GM19043 (cell line): ENCODE results near the gene C11orf21.

Experiments used
- ATAC-seq: cut with Tn5 transposase; IDR thresholded peaks from one replicate; pipeline ENCODE4 v1.9.1; 2021; ENCODE audit warnings: low read depth; ENCODE audit not compliant: unreplicated experiment

C11orf21 gene

DNA sequence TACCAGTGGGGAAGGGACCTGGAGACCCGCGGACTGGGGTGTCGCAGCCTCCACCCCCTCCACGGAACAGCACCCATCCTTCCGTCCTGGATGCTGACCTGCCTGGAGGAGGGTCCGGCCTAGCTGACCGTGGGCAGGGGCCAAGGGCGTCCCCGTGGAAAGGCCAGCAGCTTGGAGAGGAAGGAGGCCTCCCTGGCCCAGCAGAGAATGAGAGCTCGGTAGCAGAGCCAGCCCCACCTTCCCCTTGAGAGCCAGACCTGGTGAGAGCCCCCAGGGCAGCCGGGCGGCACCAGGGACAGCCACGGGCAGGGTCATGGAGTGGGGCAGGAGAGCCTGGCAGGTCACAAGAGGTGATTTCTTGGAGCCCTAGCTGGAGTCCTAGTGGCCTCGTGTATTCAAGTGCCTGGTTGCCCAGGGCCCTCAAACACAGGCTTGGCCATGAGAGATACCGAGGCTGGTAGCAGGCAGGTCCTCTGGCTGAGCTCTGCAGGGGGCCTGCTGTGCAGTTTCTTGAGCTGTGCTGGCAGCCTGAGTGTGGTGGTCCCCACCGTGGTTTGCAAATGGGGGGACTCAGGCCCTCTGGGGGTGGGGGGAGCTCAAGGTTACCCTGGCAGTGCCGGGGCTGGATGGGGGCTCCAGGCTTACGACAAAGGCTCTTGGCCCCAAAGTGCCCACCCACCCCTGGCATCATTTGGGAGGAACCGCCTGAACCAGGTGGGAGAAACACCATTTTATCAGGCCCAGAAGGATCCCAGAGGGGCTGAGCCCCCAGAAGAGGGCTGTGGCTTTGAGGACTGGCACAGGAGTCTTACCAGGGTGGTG, 7.7 kb upstream of the C11orf21 start:
- ATAC-seq = no peak

DNA sequence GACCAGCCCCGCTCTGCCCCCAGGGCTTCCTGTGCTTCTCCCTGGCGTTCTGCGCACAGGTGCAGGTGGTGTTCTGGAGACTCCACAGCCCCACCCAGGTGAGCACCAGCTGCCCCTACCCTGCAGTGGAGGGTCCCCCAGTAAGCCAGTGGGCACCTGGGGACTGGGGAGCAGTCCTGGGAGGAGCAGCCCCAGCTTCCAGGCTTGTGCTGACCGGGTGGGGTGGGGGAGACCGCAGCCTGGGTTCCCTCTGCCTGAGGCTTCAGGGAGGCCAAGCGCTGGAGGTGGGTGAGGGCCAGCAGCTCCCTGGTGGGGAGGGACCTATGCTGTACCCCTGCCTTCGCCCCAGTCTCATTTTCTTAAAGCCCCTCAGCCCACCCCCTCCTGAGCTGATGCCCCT, 7.0 kb upstream of the C11orf21 start:
- ATAC-seq = no peak

DNA sequence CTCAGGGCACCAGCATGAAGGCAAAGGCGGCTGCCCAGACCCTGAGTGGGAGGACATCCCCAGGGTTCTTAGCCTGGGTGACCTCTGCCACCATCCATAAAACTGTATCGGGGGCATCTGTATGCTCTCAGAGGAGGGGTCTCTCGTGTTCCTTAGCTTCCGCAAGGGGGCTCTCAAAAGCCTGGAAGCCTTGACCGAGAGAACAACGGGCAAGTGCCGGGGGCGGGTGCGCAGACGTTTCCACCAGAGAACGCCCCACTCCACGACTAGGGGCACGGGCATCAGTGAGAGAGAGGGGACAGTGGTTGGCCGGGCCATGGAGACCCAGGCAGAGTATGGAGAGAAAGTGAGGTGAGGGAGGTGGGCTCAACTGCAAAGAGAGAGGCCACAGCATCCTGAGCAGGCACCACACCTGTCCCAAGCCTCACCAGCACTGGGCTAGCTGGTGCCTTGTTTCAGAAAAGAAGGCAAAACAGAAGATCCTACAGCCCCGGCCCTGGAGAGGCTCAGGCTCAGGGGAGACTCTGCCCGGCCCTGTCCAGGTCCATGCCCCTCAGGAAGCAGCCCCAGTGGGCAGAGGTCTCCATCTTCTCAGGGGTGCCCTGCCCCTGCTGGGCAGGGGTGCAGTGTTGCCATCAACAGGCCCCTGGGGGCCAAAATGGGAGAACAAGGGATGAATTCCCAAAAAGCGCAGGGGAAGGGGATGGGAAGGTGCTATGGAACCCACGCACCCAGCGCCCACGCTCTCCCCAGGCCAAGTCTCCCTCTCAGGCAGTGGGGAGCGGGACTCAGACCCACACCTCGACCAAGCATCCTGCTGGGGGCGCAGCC, 6.0 kb upstream of the C11orf21 start:
- no peak for ATAC-seq

DNA sequence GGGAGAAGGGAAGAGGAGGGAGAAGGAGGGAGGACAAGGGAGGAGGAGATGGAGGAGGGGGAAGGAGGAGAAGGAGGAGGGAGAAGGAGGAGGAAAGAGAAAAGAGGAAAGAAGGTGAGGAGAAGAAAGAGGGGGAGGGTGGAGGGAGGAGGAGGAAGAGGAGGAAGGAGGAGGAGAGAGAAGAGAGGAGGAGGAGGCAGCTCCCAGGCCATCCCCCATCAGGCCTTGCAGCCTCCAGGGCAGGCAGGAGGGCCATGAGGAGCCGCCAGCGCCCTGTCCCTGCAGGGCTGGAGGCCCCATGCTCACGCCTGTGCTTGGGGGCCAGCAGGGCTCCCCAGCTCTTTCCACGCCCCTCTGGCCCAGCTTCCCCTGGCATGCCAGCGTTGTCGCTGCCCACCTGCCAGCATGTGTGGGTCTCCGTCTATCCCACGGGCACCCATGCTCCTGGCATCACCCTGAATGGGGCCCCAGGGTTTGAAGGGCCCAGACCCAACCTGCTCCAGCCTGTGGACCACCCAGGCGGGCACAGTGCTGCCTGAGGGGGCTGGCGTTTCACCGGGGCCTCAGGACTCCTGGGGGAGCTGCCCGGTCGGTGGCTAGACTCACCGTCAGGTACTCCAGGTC, 5.3 kb upstream of the C11orf21 start:
- ATAC-seq = no peak

DNA sequence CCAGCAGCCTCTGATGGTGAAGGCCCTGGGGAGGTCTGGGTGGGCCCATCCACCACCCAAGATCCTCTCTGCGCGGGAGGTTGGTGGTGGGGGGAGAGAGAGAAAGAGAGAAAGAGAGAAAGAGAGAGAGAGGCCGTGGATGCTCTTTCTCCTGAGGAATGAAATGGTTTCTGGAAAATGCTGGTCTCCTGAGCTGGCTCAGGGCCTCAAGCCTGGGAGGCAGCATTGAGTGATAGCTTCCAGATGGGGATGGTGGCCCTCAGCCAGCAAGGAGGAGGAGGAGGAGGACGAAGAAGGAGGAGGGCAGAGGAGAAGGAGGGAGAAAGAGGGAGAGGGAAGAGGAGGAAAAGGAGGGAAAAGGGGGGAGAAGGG, 4.7 kb upstream of the C11orf21 start:
- no peak for ATAC-seq

DNA sequence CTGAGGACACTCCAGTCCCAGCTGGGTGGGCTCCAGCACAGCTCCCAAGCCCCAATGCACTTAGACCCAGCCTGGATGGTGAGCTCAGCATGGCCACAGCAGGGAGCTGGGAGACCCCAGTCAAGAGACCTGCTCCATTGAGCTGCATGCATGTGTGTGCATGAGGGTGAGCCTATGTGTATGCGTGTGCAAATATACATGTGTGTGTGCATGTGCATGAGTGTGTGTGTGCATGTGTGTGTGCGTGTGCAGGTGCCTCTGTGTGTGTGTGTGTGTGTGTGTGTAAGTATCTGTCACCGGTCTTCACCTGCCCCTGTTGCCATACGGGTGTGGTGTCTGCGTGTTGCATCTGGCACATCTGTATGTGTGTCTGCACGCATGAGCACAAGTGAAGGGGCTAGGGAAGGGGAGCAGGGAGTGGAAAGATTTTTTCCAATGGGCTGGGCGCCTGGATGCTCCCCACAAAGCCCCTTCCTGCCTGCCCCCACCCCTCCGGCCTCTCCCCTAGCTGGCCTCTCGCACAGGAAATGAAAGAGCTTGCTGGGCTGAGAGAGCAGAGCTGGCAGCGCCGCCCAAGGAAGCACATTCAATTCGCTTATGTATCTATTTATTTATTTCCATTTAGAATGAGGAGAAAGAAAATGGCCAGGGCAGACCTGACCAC, 4.2 kb upstream of the C11orf21 start:
- ATAC-seq = no peak

DNA sequence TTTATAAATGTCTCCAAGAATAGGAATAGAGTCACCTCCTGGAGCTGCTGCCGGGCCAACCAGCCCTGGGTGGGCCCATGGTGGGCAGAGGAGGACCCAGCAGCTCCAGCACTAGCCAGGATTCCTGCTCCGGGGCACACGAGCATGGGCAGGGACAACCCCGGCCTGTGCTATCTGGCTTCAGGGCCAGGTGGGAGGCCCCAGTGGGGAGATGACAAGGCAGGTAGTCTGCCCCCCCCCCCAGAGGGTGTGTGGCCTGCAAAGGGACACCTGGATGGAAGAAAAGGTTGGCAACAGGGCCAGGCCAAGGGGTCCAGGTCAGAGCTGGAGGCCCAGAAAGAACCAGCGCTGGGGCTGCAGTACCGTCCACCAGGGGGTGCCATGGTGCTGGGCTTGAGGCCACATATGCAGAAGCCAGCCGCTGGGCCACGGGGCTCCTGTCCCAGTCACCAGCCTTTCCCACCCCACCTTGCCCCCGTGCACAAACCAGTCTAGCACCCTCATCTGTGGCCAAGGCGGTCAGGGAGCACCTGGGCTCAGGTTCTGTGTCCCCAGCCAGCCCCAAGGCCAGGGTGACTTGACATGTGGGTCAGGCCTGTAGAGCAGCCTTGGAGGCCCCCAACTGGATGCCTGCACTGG, 3.5 kb upstream of the C11orf21 start:
- ATAC-seq = no peak

DNA sequence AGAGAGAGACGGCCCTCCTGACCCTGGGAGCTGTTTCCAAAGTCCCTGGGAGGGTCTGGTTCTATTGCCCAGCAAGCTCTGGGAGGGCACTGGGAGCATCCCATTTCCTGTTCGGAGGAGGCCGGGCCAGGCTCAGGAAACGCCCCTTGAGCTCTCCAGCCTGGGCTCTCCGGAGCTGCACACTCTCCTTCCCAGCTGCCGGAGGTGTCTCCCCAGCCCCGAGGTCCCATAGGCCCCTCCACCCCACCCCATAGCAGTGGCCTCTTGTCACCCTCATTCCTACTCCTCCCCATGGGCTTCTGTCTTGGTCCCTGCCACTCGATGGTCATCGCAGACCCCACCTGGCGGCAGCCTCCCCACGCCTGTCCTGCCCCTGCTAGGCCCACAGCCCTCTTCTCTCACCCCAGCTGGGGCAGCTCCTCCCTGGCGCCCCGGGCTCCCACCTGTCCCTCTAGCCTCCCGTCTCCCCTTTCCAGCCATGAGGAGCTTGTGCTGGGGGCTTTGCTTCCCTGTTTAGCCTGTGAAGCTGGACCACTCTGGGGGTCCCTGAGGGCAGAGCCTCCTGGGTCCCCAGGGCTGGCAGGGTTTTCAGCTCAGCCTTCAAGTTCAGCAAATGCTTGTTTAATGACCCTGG, 2.9 kb upstream of the C11orf21 start:
- no peak for ATAC-seq

DNA sequence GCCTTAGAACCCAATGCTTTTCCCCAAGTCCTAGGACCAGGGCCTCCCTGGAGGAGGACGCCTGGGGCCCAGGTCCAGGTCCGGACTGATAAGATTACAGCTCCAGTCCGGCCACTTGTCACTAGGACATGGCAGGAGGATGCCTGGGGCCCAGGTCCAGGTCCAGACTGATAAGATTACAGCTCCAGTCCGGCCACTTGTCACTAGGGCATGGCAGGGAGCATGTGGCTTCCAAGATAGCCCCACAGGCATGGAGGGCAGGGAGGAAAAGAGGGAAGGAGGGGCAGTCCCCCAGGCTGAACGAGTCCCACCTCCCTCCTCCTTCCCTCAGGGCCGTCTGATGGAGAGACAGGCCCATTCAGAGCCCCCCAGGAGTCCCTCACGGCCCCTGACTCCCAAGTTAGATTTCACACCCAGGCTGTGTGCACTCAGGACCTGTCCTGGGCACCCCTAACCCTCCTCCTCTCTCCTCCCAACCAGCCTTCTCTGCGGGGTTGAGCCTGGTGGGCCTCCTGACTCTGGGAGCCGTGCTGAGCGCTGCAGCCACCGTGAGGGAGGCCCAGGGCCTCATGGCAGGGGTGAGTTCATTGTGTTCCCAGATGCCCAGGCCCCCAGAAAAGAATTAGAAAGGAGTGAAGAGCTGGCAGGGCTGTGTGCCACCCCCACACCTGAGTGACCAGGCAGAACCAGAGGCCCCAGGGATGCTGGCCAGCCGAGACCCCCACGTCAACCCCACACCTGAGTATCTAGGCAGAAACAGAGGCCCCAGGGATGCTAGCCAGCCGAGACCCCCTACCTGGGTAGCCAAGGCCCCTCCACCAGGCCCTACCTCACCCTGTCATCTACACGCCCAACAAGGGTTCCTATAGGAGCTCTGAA, 2.1 kb upstream of the C11orf21 start:
- no peak for ATAC-seq

DNA sequence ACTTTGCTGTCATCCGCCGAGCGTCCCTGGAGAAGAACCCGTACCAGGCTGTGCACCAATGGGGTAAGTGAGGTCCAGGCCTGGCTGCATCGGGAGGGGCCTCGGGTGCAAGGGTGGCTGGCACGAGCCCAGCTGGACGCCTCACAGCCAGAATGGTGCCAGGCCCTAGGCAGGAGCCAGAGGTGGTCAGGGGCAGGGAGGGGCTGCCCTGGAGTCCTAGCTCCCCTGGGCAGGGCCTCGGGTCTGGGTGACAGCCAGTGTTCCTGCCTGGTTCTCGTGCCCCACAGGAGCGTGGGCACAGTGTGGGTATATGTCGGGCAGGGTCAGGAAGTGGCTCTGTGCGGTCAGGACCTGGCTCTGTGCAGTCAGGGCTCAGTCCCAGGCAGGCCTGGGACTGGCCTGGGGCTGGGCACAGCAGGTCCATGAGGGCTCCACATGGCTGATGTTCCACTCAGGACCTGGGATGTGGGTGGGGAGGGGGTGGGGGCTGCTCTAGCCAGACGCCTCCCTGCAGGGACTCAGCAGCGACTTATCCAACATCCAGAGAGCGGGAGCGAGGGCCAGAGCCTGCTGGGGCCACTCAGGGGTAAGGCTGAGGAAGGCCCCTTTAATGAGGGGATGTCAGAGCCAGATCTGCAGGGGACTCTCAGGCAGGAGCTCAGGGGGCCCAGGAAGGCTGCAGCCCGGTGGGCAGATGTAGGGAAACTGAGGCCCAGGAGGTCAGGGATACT, 1.3 kb upstream of the C11orf21 start:
- ATAC-seq = no peak

DNA sequence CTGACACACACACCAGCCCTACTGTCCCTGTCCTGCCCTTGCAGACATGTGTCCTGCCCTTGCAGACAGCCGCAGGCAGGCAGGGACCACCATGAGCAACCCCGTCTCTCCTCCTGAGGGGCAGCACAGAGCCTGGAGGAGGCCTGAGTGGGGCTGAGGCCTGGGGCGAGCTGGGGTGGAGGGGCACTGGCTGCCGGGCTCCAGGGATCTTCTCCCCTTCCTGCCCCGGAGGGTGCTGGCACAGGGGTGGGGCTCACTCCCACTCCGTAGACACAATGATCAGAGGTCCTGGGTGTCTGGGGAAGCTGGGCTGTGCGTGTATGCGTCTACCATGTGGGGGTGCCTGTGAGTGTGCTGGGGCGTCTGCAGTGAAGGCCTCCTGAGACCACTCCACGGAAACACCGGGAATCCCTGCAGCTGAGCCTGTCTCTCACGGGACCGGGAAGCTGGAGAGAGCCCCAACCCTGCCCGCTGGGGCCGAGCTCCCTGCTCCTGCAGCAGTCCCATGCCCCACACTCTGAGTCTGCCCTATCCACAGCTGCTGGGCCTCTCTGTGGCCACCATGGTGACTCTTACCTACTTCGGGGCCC, 683 bp upstream of the C11orf21 start:
- no peak for ATAC-seq

DNA sequence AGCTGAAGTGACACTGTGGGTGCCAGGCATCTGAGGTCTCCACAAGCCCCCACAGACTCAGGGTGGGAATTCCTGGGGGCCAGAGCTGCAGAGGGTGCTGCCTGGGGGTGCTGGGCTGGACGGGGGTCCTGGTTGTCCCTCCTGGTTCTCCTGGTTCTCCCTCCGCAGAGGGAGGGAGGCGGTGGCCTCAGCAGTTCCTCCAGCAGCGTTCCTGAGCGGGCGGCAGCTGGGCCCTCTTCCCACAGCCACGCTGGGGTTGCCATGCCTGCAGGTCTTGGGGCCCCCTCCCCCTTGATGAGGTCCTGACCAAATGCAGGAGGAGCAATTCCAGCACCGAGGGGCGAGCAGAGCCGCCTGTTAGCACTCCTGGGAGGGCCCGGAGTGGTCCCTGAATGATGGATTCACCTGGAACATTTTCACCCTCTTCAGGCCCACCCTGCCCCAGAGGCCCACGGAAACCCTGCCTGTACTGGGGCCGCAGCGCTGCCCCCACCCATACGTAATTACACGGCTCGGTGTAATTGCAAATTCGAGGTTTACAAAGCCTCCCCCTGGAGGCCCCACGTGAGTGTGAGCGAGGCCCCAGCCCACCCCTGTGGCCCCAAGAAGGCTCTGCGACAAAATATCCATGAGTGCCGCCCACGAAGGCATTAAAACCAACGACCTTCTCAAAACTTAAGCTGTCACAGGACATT, 635 bp downstream of the C11orf21 start:
- no peak for ATAC-seq

DNA sequence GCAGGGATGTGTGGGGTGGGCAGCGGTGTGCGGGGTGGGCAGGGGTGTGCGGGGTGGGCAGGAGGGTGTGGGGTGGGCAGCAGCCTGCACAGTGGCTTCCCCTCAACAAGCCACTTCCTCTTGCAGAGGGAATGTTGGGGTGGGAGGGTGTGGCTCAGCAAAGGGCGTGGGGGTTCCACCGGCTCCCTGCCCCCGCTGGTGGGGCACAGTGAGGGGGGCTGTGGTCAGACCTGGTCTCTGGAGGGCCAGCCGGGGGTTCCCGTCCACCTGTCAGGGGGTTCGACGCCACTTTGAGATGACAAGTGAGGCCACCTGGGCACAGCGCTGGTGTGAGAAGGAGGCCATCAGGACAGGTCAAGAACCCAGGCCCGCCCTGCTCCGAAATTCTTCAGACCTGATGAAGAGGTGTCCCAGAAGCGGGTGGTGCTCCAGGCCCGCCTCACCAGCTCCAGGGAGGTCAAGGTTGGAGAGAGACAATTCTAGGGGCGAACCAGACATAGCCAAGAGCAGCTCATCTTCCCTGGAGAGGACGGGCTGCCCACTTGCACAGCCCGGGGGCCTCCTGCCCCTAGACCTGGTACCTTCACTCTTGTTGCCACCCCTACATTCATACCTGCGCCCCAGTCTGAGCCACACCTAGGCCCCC, 1.3 kb downstream of the C11orf21 start:
- ATAC-seq = no peak

DNA sequence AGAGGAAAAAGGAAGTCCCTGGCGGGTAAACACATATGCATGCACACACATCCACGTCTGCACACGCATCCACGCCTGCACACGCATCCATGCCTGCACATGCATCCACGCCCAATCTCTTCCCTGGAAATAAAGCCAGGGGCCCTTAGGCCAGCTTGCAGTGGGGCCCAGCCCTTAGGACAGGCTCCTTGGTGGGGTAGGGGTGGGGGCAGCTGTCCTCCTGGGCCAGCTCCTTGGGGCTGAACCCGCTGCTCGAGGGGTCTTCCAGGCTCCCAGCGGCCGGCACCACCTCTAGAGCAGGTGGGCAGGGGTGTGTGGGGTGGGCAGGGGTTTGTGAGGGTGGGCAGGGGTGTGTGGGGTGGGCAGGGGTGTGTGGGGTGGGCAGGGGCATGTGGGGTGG, 1.9 kb downstream of the C11orf21 start:
- no peak for ATAC-seq

DNA sequence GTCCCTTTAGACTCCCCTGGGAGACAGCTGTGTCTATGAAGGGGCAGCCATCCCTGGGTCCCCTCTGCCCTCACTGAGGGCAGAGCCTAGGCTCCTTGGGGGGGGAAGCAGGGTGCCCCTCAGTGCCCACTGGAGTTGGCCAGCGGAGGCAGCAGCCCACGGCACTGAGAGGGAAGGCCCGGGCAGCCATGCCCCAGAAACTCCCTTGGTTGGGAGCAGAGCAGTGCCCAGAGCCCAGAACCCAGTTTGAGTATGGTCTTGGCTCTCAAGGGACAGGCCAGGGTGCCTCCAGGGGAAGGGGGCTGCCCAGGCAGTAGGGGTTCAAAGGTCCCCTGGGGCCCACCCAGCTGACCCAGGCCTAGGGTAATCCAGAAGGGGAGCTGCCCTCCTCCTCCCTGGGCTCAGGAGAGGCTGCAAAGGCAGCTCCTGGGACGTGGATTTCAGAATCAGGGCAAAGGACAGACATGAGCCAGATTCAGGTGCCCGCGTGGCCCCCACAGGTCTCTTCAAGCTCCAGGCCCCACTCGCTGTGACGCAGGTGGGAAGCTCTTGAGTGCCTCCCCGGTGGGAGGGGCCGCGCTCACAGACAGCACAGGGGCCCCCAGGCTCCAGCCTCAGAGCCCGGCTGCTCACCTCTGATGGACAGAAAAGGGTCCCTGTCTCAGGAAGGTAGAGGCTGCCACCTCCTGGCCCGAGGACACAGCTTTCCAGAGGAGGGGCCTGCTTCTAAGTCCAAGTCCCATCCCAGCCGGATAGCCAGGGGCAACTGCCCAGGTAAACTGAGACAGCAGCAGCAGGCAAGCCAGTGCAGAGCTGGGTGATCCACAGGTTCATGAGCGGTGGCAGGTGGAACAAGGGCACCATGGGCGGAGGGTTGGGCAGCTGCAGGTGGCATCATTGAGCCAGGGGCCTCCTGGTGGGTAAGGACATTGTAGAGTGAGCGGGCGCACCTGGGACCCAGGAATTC, 2.6 kb downstream of the C11orf21 start:
- no peak for ATAC-seq
